ENCODE measurements around the gene HDX.
"Not testable (repeated sequence)": the region's sequence is repeated elsewhere in the genome, so short reads cannot be mapped to it uniquely, and the experiment has no call there.

The HDX gene

GRCh38 chrX:84501798-84502628 is at the start of gene HDX:
HDX (minus strand) TSS chrX:84502453; CDS start chrX:84475397, 27,056 bp downstream.
- peak; percentile 85 for DNase-seq (ENCODE audit: low spot score)

- not testable (repeated sequence) for DNase-seq (ENCODE audit: low spot score)
Measured at GRCh38 chrX:84541315-84541714, 39.1 kb upstream of the HDX start.

- DNase-seq (ENCODE audit: low spot score): not testable (repeated sequence)
Measured at GRCh38 chrX:84537627-84538026, 35.4 kb upstream of the HDX start.

- no peak for DNase-seq (ENCODE audit: low spot score)
Measured at GRCh38 chrX:84488426-84488825, 13.8 kb downstream of the HDX start.

- no peak for DNase-seq (ENCODE audit: low spot score)
Measured at GRCh38 chrX:84487365-84488353, 14.6 kb downstream of the HDX start.

GRCh38 chrX:84479086-84479485 is 23.2 kb downstream of the HDX start:
- DNase-seq (ENCODE audit: low spot score): no peak

GRCh38 chrX:84477114-84477513 is 25.1 kb downstream of the HDX start:
- DNase-seq (ENCODE audit: low spot score): no peak

GRCh38 chrX:84475596-84475995 is 26.7 kb downstream of the HDX start:
- DNase-seq (ENCODE audit: low spot score): no peak

GRCh38 chrX:84475101-84475500 is 27.2 kb downstream of the HDX start:
- DNase-seq (ENCODE audit: low spot score): no peak

GRCh38 chrX:84469226-84469625 is 33.0 kb downstream of the HDX start:
- DNase-seq (ENCODE audit: low spot score): no peak

GRCh38 chrX:84467898-84468297 is 34.4 kb downstream of the HDX start:
- DNase-seq (ENCODE audit: low spot score): no peak

GRCh38 chrX:84453351-84454246 is 48.7 kb downstream of the HDX start:
- no peak for DNase-seq (ENCODE audit: low spot score)

GRCh38 chrX:84441143-84441542 is 61.1 kb downstream of the HDX start:
- no peak for DNase-seq (ENCODE audit: low spot score)

- no peak for DNase-seq (ENCODE audit: low spot score)
Measured at GRCh38 chrX:84415140-84415539, 87.1 kb downstream of the HDX start.

GRCh38 chrX:84363663-84364062 is 138.6 kb downstream of the HDX start:
- DNase-seq (ENCODE audit: low spot score): no peak

GRCh38 chrX:84363051-84363450 is 139.2 kb downstream of the HDX start:
- no peak for DNase-seq (ENCODE audit: low spot score)

GRCh38 chrX:84362184-84362838 is 139.9 kb downstream of the HDX start:
- DNase-seq (ENCODE audit: low spot score): peak; percentile 13

GRCh38 chrX:84358271-84358670 is 144.0 kb downstream of the HDX start:
- DNase-seq (ENCODE audit: low spot score): no peak

- no peak for DNase-seq (ENCODE audit: low spot score)
Measured at GRCh38 chrX:84357296-84357695, 145.0 kb downstream of the HDX start.

GRCh38 chrX:84340968-84341367 is 161.3 kb downstream of the HDX start:
- DNase-seq (ENCODE audit: low spot score): no peak

Measured in GM03348 (cell line).